HEK293 (cell line): ENCODE measurements around the gene CCDC142.

Source experiments
- CTCF ChIA-PET: fragments of 350-600 bp; formaldehyde crosslinking; extraction: SDS; loops from one replicate; lab custom pipeline; 2021; ENCODE audit warnings: antibody characterized with exemption; lab: Yijun Ruan, JAX
- POLR2A ChIA-PET: fragments of 300-600 bp; formaldehyde crosslinking; extraction: SDS; loops from one replicate; lab custom pipeline; 2020; ENCODE audit warnings: antibody characterized with exemption, inconsistent platforms; lab: Yijun Ruan, JAX
- H3K27ac ChIP-seq: fragments of 200-500 bp; sonication (Bioruptor generic); 2 replicates; pipeline ENCODE4 v1.5.1; 2014; ENCODE audit warnings: low read depth, low read length, control low read depth, inconsistent platforms; ENCODE audit errors: extremely low read depth
- H3K36me3 ChIP-seq, 2 experiments: fragments of 200-500 bp in 1 of 2; sonication (Bioruptor generic) in 1 of 2; 1 replicate in 1 of 2; 2 replicates in 1 of 2; pipeline ENCODE4 v1.5.1; 2014 to 2017; ENCODE audit warnings: inconsistent platforms in 2 of 2, low read length in 2 of 2; ENCODE audit not compliant: control insufficient read depth in 2 of 2, insufficient read depth in 1 of 2
- H3K4me1 ChIP-seq: fragments of 200-500 bp; sonication (Bioruptor generic); 2 replicates; pipeline ENCODE4 v1.5.1; 2014; ENCODE audit warnings: mild to moderate bottlenecking, low read length, inconsistent platforms; ENCODE audit not compliant: control insufficient read depth, insufficient read depth
- H3K4me3 ChIP-seq: 2 replicates; pipeline ENCODE4 v1.5.1; 2011; ENCODE audit warnings: low read depth, mild to moderate bottlenecking, control low read depth, low read length, moderate library complexity
- H3K9me3 ChIP-seq: fragments of 200-500 bp; sonication (Bioruptor generic); 2 replicates; pipeline ENCODE4 v1.5.1; 2014; ENCODE audit warnings: low read depth, low read length, inconsistent platforms; ENCODE audit not compliant: control insufficient read depth, insufficient read depth
- AEBP2 ChIP-seq: fragments of 450-650 bp; formaldehyde crosslinking; IDR thresholded peaks from 2 replicates; pipeline ENCODE4 v1.5.1; 2016; ENCODE audit warnings: missing biosample characterization, missing genetic modification characterization, borderline replicate concordance
- BCL6B ChIP-seq: fragments of 450-650 bp; formaldehyde crosslinking; IDR thresholded peaks from 2 replicates; pipeline ENCODE4 v1.5.1; 2017; ENCODE audit warnings: missing biosample characterization, missing genetic modification characterization
- CTCF ChIP-seq: fragments of 450-650 bp; formaldehyde crosslinking; IDR thresholded peaks from 2 replicates; pipeline ENCODE4 v1.5.1; 2016; ENCODE audit warnings: missing biosample characterization, missing genetic modification characterization
- PATZ1 ChIP-seq: fragments of 450-650 bp; formaldehyde crosslinking; IDR thresholded peaks from 2 replicates; pipeline ENCODE4 v1.5.1; 2016; ENCODE audit warnings: missing biosample characterization, missing genetic modification characterization
- REST ChIP-seq: fragments of 450-650 bp; formaldehyde crosslinking; IDR thresholded peaks from 2 replicates; pipeline ENCODE4 v1.5.1; 2016; ENCODE audit warnings: missing biosample characterization, missing genetic modification characterization
- ZBTB10 ChIP-seq: fragments of 450-650 bp; formaldehyde crosslinking; IDR thresholded peaks from 2 replicates; pipeline ENCODE4 v1.5.1; 2016; ENCODE audit warnings: missing biosample characterization, missing genetic modification characterization
- ZFP3 ChIP-seq: fragments of 450-650 bp; formaldehyde crosslinking; IDR thresholded peaks from 2 replicates; pipeline ENCODE4 v1.5.1; 2016; ENCODE audit warnings: low read depth, missing biosample characterization, missing genetic modification characterization
- ZFP37 ChIP-seq: fragments of 450-650 bp; formaldehyde crosslinking; IDR thresholded peaks from 2 replicates; pipeline ENCODE4 v1.5.1; 2016; ENCODE audit warnings: missing biosample characterization, missing genetic modification characterization
- ZNF274 ChIP-seq, 2 experiments: fragments of 200-500 bp in 1 of 2; fragments of 450-650 bp in 1 of 2; sonication (Bioruptor generic) in 1 of 2; formaldehyde crosslinking in 1 of 2; IDR thresholded peaks; 2 replicates each; pipeline versions ENCODE4 v1.5.1 to v1.6.1; 2014 to 2016; ENCODE audit warnings: borderline replicate concordance in 1 of 2, inconsistent platforms in 1 of 2, low read length in 1 of 2, missing biosample characterization in 1 of 2, missing genetic modification characterization in 1 of 2
- ZNF398 ChIP-seq: fragments of 450-650 bp; formaldehyde crosslinking; IDR thresholded peaks from 2 replicates; pipeline ENCODE4 v1.5.1; 2017; ENCODE audit warnings: missing biosample characterization, missing genetic modification characterization
- ZNF548 ChIP-seq: fragments of 450-650 bp; formaldehyde crosslinking; IDR thresholded peaks from 2 replicates; pipeline ENCODE4 v1.5.1; 2016; ENCODE audit warnings: missing biosample characterization, missing genetic modification characterization
- ZNF610 ChIP-seq: fragments of 450-650 bp; formaldehyde crosslinking; IDR thresholded peaks from 2 replicates; pipeline ENCODE4 v1.5.1; 2016; ENCODE audit warnings: missing biosample characterization, missing genetic modification characterization, borderline replicate concordance
- ZNF704 ChIP-seq: fragments of 450-650 bp; formaldehyde crosslinking; IDR thresholded peaks from 2 replicates; pipeline ENCODE4 v1.5.1; 2016; ENCODE audit warnings: missing biosample characterization, missing genetic modification characterization
- ZSCAN23 ChIP-seq: fragments of 450-650 bp; formaldehyde crosslinking; IDR thresholded peaks from 2 replicates; pipeline ENCODE4 v1.5.1; 2016; ENCODE audit warnings: missing biosample characterization, missing genetic modification characterization

Gene CCDC142

GRCh38 chr2:74514368-74515270, 31.8 kb upstream of the CCDC142 start, which contains the start of gene TLX2 (continued):
- TF ChIP-seq CTCF (tag by site-specific recombination), result no peak
- TF ChIP-seq BCL6B (tag by site-specific recombination), result no peak
- TF ChIP-seq PATZ1 (tag by site-specific recombination), result no peak

GRCh38 chr2:74513605-74514367, 31.0 kb upstream of the CCDC142 start:
- ChIA-PET CTCF (no interaction called here), POLR2A (no interaction called here)
- Histone ChIP-seq H3K4me1 (no peaks in the 10 kb centered on the region), H3K4me3 (peak overlapping the region; percentile 26), H3K9me3 (no peaks in the 10 kb centered on the region), H3K27ac (no peak overlapping the region), H3K36me3 (no peaks in the 10 kb centered on the region)
- TF ChIP-seq ZNF610 (tag by site-specific recombination) (no peak), ZSCAN23 (tag by site-specific recombination) (no peak), ZBTB10 (no peak), ZNF274 (IDR thresholded peaks at IDR 0.05; ENCODE audit: low read length) (no peak), ZNF274 (tag by site-specific recombination; IDR thresholded peaks at IDR 0.05; ENCODE audit: borderline replicate concordance) (no peak), ZNF548 (tag by site-specific recombination) (no peak), ZNF398 (tag by site-specific recombination) (no peak), REST (tag by site-specific recombination) (no peak), AEBP2 (tag by site-specific recombination) (no peak), ZFP37 (tag by site-specific recombination) (no peak), ZNF704 (tag by site-specific recombination) (no peak), ZFP3 (tag by site-specific recombination) (no peak)
